ENCODE measurements around the gene MVP.
A peak's percentile ranks its signal among the peaks of the same experiment; 100 is the strongest.

MVP gene

DNA sequence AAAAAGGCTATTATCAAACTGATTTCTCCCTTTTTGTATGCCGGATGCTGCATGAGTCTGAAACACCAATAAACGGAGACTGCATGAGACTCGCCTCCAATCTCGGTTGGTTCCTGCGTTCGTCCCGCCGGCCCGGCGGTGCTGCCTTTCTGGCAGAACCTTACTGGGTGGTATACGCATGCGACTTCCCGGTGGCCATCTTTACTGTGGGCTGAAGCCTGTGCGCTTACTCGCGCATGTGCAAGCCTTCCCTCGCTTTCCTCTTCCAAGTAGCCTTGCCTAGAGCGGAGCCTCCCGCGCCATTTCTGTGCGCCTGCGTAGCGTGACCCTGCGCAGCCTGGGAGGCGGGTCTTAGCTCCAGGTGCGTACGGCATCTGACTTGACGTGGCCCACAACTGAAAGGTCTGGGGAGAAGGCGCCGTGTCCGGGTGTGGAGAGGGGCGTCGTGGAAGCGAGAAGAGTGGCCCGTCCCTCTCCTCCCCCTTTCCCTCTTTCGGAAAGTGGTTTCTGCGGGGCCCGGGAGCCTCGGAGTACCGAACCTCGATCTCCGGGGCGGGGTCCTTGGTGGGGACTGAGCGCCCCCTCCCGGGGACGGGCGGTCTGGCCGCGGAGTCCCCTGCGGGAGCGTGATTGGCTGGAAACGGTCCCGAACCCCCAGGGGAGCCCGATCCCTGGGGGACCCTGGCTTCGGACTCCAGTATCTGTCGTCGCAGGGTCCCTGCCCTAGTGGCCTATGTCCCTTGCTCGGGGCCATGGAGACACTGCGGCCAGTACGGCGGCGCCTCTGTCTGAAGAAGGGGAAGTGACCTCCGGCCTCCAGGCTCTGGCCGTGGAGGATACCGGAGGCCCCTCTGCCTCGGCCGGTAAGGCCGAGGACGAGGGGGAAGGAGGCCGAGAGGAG lies 4.2 kb upstream of the MVP start, which contains the start of gene PAGR1:
Gene PAGR1 (plus strand): TSS at position 360 of the 901 bp plus-strand sequence. CDS start 374 bp downstream, at position 734.
- H3K27ac ChIP-seq, result peak within 1 kb of the TSS; percentile 92
- TF ChIP-seq, protein P1, sequence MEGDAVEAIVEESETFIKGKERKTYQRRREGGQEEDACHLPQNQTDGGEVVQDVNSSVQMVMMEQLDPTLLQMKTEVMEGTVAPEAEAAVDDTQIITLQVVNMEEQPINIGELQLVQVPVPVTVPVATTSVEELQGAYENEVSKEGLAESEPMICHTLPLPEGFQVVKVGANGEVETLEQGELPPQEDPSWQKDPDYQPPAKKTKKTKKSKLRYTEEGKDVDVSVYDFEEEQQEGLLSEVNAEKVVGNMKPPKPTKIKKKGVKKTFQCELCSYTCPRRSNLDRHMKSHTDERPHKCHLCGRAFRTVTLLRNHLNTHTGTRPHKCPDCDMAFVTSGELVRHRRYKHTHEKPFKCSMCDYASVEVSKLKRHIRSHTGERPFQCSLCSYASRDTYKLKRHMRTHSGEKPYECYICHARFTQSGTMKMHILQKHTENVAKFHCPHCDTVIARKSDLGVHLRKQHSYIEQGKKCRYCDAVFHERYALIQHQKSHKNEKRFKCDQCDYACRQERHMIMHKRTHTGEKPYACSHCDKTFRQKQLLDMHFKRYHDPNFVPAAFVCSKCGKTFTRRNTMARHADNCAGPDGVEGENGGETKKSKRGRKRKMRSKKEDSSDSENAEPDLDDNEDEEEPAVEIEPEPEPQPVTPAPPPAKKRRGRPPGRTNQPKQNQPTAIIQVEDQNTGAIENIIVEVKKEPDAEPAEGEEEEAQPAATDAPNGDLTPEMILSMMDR (conservative IDR thresholded peaks at IDR 0.05), result peak; percentile 85

- peak overlapping the region; percentile 92 for H3K27ac ChIP-seq
- TF ChIP-seq, protein P1 (conservative IDR thresholded peaks at IDR 0.05), result no peak
Measured at GRCh38 chr16:29816694-29817441, 3.4 kb upstream of the MVP start.

GRCh38 chr16:29818082-29818481 lies 2.2 kb upstream of the MVP start:
- TF ChIP-seq, protein P1 (conservative IDR thresholded peaks at IDR 0.05), result no peak
- H3K27ac ChIP-seq, result peak overlapping the region; percentile 92; the same call in 1 of the 2 replicates

GRCh38 chr16:29819506-29819905 lies 756 bp upstream of the MVP start:
- no peak overlapping the region for H3K27ac ChIP-seq
- TF ChIP-seq, protein P1 (conservative IDR thresholded peaks at IDR 0.05), result no peak

- TF ChIP-seq, protein P1 (conservative IDR thresholded peaks at IDR 0.05), result no peak
- H3K27ac ChIP-seq, result no peak overlapping the region
Measured at GRCh38 chr16:29820730-29821642, 724 bp downstream of the MVP start.

GRCh38 chr16:29821643-29822115 lies 1.4 kb downstream of the MVP start:
- no peak overlapping the region for H3K27ac ChIP-seq
- TF ChIP-seq, protein P1 (conservative IDR thresholded peaks at IDR 0.05), result no peak

Measured in VCaP (cell line).